ENCODE results near the gene GNAQ.
"Not testable (repeated sequence)": the region's sequence is repeated elsewhere in the genome, so short reads cannot be mapped to it uniquely, and the experiment has no call there.

GNAQ gene

DNA sequence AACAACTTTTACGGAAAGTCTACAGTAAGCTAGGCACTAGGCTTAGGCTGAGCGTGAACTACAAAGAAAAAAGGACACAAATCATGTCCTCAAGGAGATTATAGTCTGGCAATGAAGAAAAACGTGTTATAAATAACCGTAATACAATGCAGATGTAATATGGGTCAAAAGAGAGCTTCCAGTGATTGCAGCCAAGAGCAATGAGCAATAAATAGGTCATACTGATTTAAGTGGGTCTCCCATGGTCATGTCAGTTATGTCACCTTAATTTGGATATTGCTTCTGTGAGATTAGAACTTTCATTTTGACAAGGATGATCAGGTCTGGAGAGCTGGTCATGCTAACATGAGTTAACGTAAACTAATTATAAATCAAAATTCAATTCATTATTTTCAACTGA lies 224.9 kb downstream of the GNAQ start:
- no peak for DNase-seq

DNA sequence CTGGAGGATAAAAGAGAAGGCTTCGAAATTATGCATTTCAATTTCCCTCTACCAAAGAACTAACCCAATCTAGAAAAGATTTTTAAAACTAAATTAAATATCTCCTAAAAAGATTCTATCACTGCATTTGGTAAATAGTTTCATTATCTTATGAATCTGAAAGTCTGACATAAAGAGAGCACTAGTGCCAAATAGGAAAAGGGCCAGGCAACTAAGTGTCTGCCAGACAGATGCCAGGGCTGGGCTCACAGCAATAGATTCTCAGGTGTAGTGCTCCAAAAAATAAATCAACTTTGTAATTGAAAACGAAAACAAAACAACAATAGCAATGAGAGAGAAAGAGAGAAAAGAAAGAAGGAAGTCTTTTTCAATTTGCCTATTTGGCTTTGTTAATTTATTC lies 225.8 kb downstream of the GNAQ start:
- no peak for DNase-seq

DNA sequence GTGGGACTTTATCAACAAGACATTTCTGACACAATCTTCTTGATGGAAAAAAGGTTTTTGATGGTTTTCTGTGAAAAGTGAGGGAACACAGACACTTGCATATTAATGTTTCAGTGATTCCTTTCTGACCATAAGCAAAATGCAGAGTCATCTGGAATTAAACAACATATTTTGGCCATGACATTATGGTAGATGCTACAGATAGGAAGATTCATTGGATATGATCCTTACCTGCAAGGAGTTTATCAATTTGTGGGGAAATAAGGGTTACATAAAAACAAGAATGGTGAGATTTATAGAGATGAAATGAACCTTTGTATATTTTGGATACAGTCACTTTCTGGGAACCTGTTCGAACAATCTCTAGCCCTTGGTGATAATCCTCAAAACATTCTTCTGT lies 228.2 kb downstream of the GNAQ start:
- DNase-seq = no peak

DNA sequence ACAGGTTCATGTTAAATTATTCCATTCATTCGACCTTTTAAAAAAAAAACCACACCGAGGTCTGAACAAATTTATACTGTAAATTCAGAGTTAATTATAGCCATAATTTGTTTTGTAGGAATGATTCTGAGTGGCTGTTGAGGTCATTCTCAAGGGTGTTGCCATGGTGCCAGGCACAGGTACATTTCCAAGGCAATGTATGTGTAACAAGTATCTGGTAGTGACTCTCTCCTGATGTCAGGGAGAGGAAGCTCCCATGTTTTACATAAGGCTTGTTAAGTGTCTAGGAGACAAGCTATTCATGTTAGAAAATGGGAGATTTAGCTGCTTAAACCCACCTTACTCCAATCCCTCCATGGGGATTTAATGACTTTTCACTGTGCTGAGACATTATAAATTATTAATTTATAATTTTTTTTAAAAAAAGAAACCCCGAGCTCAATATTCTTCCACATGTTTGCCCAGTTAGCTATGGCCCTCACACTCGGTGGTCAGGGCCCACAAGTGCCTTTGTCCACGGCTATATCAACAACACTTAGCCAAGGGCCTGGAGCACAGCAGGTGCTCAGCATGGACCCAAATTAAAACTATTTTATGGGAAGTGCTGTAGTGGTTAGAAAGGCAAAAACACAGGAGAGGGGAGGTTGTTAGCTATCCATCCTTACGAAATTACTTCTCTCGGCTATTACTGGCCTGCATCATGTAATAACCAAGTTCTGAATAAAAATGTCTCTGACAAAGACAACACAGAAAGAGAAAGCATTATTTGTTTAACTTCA lies 228.9 kb downstream of the GNAQ start:
- DNase-seq = no peak

DNA sequence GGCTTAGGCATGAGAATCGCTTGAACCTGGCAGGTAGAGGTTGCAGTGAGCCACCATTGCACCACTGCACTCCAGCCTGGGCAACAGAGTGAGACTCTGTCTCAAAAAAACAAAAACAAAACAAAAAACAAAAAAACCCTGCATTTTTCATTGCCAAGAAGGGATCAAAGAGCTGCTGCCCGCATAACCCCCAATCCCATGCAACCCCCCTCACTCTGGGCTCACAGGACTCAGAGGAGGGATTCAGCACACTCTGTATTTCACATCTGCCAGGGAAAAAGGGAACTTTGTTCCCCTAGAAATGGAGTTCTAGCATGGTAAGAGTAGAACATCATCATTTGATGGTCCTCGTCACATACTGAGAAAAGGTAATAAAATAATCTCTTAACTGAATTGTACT lies 229.5 kb downstream of the GNAQ start:
- no peak for DNase-seq

DNA sequence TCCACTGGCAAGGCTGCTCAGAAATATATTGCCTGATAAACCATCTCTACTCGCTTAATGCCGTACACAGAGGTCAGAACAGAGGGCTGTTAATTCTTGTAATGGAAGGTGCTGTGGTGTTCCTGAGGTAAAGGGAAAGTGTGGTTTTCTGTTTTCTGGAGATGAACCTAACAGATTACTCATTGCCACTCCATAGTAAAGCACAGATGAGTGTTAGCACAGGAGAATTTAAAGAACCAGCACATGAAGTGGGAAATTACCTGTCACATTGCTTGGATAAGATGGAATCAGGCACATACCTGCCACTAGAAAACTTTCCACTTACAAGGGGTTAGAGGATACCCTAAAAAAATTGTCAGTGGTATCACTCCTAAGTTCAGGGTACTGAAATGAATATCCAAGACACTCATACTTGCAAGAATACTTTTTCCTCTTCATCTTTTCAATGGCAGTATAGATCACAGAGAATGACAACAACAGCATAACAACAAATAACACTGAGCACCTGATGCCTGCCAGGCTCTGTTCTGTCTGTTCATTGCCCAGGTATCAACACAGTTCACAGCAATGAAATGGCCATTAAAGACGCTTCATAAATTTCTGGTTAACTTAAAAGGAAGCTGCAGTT lies 230.6 kb downstream of the GNAQ start:
- no peak for DNase-seq

DNA sequence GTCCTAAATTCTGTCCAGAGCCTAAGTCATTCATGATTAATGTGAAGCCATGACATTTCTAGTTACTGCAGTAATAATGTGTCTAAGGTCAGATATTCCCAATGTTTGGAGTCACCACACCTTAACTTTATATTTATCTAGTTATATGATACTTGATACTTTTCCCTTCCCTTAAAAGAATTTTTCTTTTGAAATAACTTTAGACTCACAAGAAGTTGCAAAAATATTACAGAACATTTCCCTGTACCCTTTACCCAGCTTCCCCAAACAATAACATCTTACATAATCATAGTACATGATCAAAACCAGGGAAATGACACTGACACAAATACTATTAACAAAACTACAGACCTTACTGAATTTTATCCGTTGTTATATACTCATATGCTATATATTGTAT lies 233.5 kb downstream of the GNAQ start:
- DNase-seq = no peak

DNA sequence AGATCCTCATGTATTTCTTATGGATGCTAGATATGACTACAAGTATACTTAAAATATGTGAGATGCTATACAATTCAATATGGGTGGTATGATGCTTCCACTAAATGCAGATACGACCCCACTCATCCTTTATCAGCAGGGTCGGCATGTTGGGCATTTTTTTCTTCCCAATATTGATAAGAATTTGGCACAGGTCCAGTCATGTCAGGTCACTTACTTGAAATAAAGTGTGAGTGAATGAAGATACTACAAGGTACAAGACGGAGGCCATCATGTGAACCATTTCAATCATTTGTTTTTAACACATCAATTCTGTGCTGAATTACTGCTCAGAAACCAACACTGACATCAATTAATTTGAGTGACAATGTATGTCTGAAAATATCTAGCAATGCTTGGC lies 236.6 kb downstream of the GNAQ start:
- DNase-seq = no peak

DNA sequence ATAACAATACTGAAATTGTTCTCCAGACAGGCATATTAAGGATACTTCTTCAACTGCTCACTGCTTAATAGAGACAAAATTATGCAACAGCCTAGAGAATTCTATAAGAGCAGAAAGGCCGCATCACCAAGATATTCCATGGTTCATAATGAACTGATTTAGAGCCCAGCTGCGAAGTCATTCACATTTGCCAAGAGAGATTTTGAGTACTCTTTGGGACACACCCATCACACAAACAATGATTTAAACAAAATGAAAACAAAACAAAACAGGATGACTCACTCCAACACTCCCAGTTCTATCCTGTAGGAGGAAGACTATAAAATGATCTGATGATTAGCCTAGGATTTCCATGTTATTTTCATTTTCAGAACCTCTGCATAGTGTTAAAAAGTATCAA lies 237.8 kb downstream of the GNAQ start:
- no peak for DNase-seq

DNA sequence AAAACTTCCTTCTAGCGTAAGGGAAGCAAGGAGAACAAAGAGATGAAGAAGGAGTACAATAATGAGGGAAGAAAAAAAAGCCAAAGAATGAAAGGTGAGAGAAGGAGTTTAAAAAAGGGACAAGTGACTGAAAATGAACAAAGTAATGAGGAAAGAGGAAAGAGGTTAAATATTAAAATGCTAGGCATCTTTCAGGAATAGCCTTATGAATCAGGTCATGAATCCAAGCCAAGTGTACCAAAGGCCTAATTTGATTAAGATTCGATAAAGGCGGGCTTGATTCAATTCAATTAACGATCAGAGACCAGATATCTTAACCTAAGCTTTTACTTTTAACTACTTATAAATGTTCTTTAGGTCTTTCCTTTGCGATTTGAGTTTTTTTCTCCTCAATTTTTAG lies 241.7 kb downstream of the GNAQ start:
- no peak for DNase-seq

DNA sequence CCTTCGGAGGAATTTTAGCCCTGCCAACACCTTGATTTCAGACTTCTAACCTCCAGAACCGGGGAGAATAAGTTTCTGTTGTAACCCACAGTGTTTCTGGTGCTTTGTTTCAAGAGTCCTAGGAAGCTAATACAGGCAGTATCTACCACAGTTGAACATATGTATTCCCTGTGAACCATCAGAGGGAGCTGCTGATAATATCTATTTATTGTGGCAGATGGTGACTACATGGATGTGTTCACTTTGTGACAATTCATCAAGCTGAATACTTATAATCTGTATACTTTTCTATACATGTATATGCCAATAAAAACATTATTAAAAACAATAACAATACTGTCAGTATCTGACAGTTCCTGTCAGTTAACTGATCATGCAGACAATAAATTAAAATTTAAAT lies 246.3 kb downstream of the GNAQ start:
- no peak for DNase-seq

DNA sequence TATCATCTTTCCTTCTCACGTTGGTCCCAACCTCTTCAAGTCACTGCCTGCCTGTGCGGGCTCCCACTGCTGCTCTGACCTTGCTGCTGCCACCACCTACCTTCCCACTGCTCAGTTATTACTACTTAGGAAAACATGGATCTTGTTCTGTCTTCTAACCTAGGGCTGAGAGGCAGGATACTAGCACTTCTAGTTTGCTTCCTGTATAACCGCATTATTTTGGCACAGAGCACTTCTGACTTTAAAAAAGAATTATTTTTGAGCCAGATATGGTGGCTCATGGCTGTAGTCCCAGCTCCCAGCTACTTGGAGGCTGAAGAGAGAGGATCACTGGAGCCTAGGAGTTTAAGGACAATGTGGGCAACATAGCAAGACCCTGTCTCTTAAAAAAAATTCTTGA lies 248.1 kb downstream of the GNAQ start:
- DNase-seq = no peak

DNA sequence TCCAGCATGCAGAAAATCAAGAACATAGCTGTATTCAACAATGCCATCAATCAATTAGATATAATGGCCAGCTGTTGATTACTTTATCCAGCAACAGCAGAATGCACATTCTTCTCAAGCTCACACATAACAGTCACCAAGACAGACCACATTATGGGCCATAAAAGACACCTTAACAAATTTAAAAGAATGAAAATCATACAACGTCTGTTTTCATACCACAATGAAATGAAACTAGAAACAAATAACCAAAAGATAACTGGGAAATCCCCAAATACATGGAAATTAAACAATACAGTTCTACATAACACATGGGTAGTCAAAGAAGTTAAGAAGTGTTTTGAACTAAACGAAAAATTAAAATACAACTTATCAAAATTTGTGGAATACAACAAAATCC lies 252.6 kb downstream of the GNAQ start:
- DNase-seq = peak; percentile 11

DNA sequence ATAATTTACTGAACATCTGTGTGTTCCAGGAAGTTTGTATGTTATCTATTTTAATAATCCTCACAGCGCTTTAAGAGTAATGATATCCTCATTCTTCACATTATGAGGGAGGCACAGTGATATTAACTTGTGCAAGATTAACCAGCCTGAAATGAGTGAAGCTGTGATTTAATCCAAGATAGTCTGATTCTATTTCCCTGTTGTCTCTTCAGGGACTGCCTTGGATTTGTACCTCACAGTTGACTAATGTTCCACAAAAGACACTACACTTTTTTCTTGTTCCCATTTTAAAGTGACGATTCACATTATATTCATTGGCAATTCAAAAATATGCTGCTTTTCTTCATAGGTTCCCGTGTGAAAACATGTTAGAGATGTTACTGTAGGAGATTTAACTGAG lies 258.2 kb downstream of the GNAQ start:
- no peak for DNase-seq

DNA sequence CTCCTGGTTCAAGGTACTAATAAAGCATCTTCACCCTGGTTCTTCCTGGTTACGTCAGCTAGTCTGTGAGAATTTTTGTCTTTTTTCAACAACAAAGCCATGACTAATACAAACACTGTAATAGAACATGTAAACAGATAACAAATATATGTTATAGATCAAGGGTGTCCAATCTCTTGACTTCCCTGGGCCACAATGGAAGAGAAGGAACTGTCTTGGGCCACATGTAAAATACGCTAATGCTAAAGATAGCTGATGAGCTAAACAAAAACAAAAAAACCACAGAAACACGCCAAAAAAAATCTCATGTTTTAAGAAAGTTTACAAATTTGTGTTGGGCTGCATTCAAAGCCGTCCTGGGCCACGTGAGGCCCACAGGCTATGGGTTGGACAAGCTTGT lies 259.0 kb downstream of the GNAQ start:
- no peak for DNase-seq

DNA sequence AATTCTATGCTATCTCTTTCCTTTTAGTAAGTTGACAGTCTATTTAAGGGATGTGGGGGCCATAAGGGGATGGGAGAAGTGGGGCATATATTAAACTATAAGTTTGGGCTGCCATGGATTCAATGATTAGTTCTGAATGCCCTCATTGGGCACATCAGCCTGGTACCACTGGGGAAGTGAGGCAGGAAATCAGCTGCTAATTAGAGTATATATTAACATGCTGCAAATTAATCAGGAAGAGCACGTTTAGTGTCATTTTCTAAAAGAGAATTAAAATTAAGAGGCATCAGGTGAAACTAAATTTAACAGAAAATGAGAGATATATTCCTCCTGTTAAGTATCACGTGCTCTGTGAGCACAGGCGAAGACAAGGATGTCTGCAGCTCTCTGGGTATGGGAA lies 260.4 kb downstream of the GNAQ start:
- DNase-seq = no peak

DNA sequence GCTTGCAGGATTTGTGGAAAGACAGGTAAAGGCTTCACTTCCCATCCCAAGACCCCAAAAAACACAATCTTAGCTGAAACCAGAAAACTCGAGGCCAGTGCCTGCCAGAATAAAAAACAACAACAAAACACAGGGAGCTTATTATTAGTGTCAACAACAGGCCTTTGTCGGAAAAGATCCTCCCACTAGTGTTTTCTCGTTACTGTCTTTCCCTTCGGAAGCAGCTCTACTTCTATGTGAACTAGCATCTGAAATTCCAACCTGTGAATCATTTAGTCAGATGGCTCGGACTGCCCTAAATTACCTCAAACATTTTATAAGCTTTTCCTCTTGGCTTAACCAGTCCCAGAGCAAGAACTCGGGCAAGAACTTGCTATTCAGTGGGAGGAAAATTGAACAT lies 261.3 kb downstream of the GNAQ start:
- no peak for DNase-seq

DNA sequence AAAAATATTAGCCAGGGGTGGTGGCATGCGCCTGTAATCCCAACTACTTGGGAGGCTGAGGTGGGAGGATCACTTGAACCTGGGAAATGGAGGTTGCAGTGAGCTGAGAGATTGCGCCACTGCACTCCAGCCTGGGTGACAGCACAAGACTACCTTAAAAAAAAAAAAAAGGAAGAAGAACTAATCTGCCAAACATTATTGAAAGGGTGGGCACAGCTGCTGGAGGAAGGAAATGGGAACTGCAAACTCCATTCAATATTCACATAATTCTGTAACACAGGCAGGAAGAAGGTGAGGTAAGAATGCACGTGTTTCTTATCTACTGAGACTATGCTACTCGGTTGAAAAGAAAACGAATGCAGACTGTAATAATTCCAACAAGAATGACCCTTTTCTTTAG lies 262.4 kb downstream of the GNAQ start:
- DNase-seq = no peak

DNA sequence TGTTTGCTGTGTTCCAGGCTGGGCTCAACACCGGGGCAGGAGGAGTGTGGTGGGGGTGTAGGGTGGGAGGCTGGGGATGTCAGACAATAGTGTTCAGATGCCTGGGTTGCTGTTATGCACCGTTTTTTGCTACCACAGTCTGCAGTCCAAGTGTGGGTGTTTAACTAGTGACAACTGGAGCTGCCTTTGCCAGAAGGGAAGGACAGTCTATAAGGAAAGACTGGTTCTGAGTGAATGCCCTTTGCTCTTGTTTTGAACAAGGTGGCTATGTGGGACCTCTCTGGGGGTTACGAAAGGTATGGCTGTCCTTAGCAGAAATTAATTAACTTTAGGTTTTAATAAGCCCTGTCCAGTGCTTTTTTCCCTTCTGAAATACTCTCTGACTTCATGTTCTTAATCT lies 265.0 kb downstream of the GNAQ start:
- no peak for DNase-seq

DNA sequence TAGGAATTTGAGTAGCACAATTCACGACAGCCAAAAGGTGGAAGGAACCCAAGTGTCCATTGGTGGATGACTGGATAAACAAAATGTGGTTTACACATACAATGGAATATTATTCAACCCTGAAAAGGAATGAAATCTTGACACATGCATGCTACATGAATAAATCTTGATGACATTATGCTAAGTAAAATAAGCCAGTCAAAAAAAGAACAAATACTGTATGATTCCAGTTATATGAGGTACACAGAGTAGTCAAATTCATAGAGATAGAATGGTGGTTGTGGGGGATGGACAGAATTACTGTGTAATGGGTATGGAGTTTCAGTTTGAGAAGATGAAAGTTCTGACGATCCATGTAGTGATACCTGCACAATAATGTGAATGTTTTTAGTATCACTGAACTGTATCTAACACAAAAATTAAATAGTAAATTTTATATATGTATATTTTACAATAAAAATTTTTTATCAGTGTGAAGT lies 265.8 kb downstream of the GNAQ start:
- no peak for DNase-seq

DNA sequence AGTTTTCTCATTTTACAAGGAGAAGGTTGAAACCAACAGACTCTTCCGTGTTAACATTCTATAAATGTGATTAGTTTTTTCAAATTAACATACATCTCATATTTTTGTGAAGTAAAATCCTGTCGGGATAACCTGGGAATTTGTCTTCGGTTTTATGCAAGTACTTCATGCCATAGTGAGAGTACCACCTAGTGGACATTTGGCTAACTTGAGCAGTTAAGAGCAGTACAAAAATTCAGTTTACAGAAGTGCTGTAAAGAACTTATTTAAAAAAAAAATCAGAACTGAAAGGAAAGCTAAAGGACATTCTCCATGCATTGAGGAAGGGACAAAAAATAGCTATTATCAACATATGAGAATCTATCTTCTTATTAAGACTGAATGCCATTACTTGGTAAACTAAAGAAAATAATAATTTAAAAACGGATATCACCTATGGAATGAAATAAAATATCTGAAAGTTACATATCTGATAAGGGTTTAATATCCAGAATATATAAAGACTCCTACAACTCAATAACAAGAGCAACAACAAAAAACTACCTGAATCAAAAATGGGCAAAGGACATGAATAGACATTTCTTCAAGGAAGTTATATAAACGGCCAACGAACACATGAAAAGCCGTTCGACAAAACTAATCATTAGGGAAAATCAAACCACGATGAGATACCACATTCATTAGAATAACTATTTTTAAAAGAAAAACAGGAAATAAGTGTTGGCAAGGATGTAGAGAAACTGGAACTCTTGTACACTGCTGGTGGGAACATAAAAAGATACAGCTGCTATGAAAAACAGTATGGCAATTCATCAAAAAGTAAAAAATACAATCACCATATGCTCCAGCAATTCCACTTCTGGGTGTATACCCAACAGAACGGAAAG lies 266.5 kb downstream of the GNAQ start:
- no peak for DNase-seq

DNA sequence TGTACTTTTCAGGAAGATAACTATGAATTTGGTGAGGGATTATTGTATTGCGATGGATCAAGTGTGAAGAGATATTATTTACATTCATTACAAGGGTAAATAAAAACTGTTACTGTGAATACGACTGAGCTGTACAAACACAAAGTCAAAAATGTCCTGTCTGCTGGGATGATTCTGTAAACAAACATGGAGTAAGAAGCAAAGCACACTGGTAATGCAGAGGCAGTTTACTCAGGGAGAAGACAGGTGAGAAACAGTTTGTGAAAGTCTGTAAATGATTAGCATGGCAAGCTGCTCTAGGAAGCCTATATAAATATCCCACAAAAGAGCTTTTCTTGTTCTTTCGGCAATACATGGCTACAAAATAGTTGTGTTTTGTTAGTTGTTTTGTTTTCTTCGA lies 268.0 kb downstream of the GNAQ start:
- DNase-seq = no peak

DNA sequence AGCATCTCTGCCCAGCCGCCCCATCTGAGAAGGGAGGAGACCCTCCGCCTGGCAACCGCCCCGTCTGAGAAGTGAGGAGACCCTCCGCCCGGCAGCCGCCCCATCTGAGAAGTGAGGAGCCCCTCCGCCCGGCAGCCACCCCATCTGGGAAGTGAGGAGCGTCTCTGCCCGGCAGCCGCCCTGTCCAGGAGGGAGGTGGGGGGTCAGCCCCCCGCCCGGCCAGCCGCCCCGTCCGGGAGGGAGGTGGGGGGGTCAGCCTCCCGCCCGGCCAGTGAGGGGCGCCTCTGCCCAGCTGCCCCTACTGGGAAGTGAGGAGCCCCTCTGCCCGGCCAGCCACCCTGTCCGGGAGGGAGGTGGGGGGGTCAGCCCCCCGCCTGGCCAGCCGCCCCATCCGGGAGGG lies 270.7 kb downstream of the GNAQ start:
- not testable (repeated sequence) for DNase-seq

DNA sequence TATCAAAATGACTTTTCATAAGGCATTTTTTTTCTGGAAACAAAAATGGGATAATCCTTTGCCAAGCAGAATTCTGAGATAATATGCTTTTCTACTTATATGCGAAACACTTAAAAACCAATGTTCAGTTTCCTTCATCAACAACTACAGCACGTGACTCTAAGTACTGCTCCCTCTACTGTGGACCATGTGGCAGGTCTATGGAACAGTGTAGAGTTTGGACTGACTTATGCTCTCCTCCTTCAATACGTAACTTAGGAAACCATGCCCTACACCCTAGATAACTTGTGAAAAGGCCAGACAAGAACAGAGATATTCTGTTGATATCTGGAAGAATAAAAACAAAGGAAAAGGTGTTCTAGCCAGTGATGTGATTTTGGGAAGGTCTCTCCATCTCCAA lies 272.2 kb downstream of the GNAQ start:
- no peak for DNase-seq
